HCT116 (cell line): ENCODE results near the gene EIF2A. TPM values are rescaled to one million over a fixed set of nuclear protein-coding genes. Genes with fewer than 3 reads are reported as not detected.

ENCODE experiments used
- ATAC-seq: fragments of 200-7000 bp; cut with Tn5 transposase; 2 replicates; pipeline ENCODE4 v1.9.1; 2020; ENCODE audit warnings: mild to moderate bottlenecking, moderate library complexity
- Bru-seq: library from RNA; stranded (reverse); fragments of 400-500 nt; gene quantifications from one replicate; lab custom pipeline; 2021; lab: Mats Ljungman, UMichigan
- BruChase-seq, 2 experiments: library from RNA; stranded (reverse); fragments of 400-500 nt; gene quantifications; one replicate each; lab custom pipeline; 2021; lab: Mats Ljungman, UMichigan
- BruUV-seq: library from RNA; stranded (reverse); fragments of 400-500 nt; replicated peaks from 2 replicates; lab custom pipeline; 2021; lab: Mats Ljungman, UMichigan
- CTCF ChIA-PET: fragments of 300-600 bp; sonication (Branson Sonifier 250); formaldehyde crosslinking; loops from one replicate; lab custom pipeline; 2021; ENCODE audit warnings: antibody characterized with exemption; lab: Charles Lee
- POLR2A ChIA-PET: fragments of 300-600, 350-600 bp; sonication (Branson Sonifier 250); formaldehyde crosslinking; loops from one replicate; lab custom pipeline; 2021; ENCODE audit warnings: antibody characterized with exemption; lab: Charles Lee
- RAD21 ChIA-PET, 2 experiments: fragments of 300-600 bp; sonication (Branson Sonifier 250); formaldehyde crosslinking; loops; one replicate each; lab custom pipeline; 2023; ENCODE audit warnings: low total read pairs in 2 of 2; ENCODE audit not compliant: uncharacterized antibody in 2 of 2, unreplicated experiment in 2 of 2, low non-redundant PET in 1 of 2; lab: Charles Lee
- DNase-seq: peaks from one replicate; pipeline ENCODE4 v3.0.0-alpha.2; 2010; ENCODE audit warnings: low read depth, low spot score
- H2AFZ ChIP-seq: fragments of 200-600 bp; shearing (Covaris generic), sonication (generic); 2 replicates; pipeline ENCODE4 v1.6.1; 2017; ENCODE audit warnings: low read depth, mixed run types, mixed read lengths, antibody characterized with exemption, low read length; ENCODE audit not compliant: poor library complexity, severe bottlenecking
- H3K27ac ChIP-seq: 2 replicates; pipeline ENCODE4 v1.5.1; 2012; ENCODE audit warnings: low read depth, low read length
- H3K27me3 ChIP-seq: fragments of 200-600 bp; sonication (generic); 2 replicates; pipeline ENCODE4 v1.6.1; 2016; ENCODE audit warnings: mixed run types, low read length, mixed read lengths; ENCODE audit not compliant: insufficient read depth
- H3K36me3 ChIP-seq, 2 experiments: fragments of 200-500 bp in 1 of 2; fragments of 200-600 bp in 1 of 2; sonication (Bioruptor generic) in 1 of 2; sonication (generic) in 1 of 2; 2 replicates each; pipeline versions ENCODE4 v1.5.1 to v1.6.1; 2014 to 2016; ENCODE audit warnings: low read length in 2 of 2, inconsistent platforms in 1 of 2, mixed read lengths in 1 of 2, mixed run types in 1 of 2; ENCODE audit not compliant: insufficient read depth in 2 of 2, control insufficient read depth in 1 of 2
- H3K4me1 ChIP-seq, 2 experiments: fragments of 200-600 bp in 1 of 2; sonication (generic) in 1 of 2; 2 replicates each; pipeline versions ENCODE4 v1.5.1 to v1.6.1; 2012 to 2017; ENCODE audit warnings: low read length in 2 of 2, inconsistent platforms in 1 of 2, mild to moderate bottlenecking in 1 of 2, mixed read lengths in 1 of 2, mixed run types in 1 of 2, moderate library complexity in 1 of 2; ENCODE audit not compliant: insufficient read depth in 2 of 2, control insufficient read depth in 1 of 2
- H3K4me2 ChIP-seq: fragments of 200-600 bp; sonication (generic); 2 replicates; pipeline ENCODE4 v1.6.1; 2017; ENCODE audit warnings: mixed run types, low read length, mixed read lengths
- H3K4me3 ChIP-seq, 2 experiments: fragments of 200-600 bp in 1 of 2; sonication (generic) in 1 of 2; replicated peaks in 1 of 2; 2 replicates each; pipeline ENCODE4 v1.5.1; 2011 to 2016; ENCODE audit warnings: low read length in 2 of 2, control low read depth in 1 of 2, low read depth in 1 of 2, mild to moderate bottlenecking in 1 of 2, mixed read lengths in 1 of 2, mixed run types in 1 of 2
- H3K79me2 ChIP-seq: fragments of 200-600 bp; sonication (generic); 2 replicates; pipeline ENCODE4 v1.6.1; 2017; ENCODE audit warnings: mild to moderate bottlenecking, mixed run types, low read length, moderate library complexity, mixed read lengths; ENCODE audit not compliant: insufficient read depth
- H3K9ac ChIP-seq: fragments of 200-600 bp; sonication (generic); 2 replicates; pipeline ENCODE4 v1.6.1; 2016; ENCODE audit warnings: low read length, mixed read lengths
- H3K9me2 ChIP-seq: fragments of 200-600 bp; sonication (generic), shearing (Covaris generic); 2 replicates; pipeline ENCODE4 v1.6.1; 2017; ENCODE audit warnings: mixed run types, mild to moderate bottlenecking, moderate library complexity; ENCODE audit not compliant: insufficient read depth
- H3K9me3 ChIP-seq, 2 experiments: fragments of 200-500 bp in 1 of 2; fragments of 200-600 bp in 1 of 2; sonication (Bioruptor generic) in 1 of 2; sonication (generic) in 1 of 2; 2 replicates each; pipeline ENCODE4 v1.6.1; 2014 to 2017; ENCODE audit warnings: low read length in 2 of 2, mixed read lengths in 2 of 2, inconsistent platforms in 1 of 2, low read depth in 1 of 2, mild to moderate bottlenecking in 1 of 2, mixed run types in 1 of 2, moderate library complexity in 1 of 2; ENCODE audit not compliant: control insufficient read depth in 1 of 2, insufficient read depth in 1 of 2
- H4K20me1 ChIP-seq: fragments of 200-600 bp; sonication (generic), shearing (Covaris generic); 2 replicates; pipeline ENCODE4 v1.6.1; 2017; ENCODE audit warnings: mixed run types, mild to moderate bottlenecking, moderate library complexity; ENCODE audit not compliant: insufficient read depth
- ATF3 ChIP-seq: IDR thresholded peaks from 2 replicates; pipeline ENCODE4 v1.6.1; 2012
- CBX3 ChIP-seq: IDR thresholded peaks from 2 replicates; pipeline ENCODE4 v1.6.1; 2012; ENCODE audit warnings: low read depth
- CEBPB ChIP-seq: IDR thresholded peaks from 2 replicates; pipeline ENCODE4 v1.6.1; 2012; ENCODE audit warnings: low read depth
- CTCF ChIP-seq, 3 experiments: fragments of 200-600 bp in 1 of 3; sonication (generic) in 1 of 3; IDR thresholded peaks in 2 of 3; conservative IDR thresholded peaks in 1 of 3; 2 replicates each; pipeline ENCODE4 v1.5.1; 2012 to 2017; ENCODE audit warnings: low read depth in 2 of 3, low read length in 2 of 3, antibody characterized with exemption in 1 of 3, borderline replicate concordance in 1 of 3, control low read depth in 1 of 3, mild to moderate bottlenecking in 1 of 3, mixed read lengths in 1 of 3, mixed run types in 1 of 3, moderate library complexity in 1 of 3; ENCODE audit not compliant: insufficient read depth in 1 of 3
- EGR1 ChIP-seq: IDR thresholded peaks from 2 replicates; pipeline ENCODE4 v1.6.1; 2012; ENCODE audit warnings: low read depth
- ELF1 ChIP-seq: IDR thresholded peaks from 2 replicates; pipeline ENCODE4 v1.6.1; 2012; ENCODE audit warnings: low read depth, borderline replicate concordance
- EZH2 ChIP-seq: fragments of 200-600 bp; sonication (generic); IDR thresholded peaks from 2 replicates; pipeline ENCODE4 v1.6.1; 2017; ENCODE audit warnings: antibody characterized with exemption, mixed run types
- EZH2phosphoT487 ChIP-seq: fragments of 200-600 bp; IDR thresholded peaks from 2 replicates; pipeline ENCODE4 v1.6.1; 2018; ENCODE audit warnings: antibody characterized with exemption, borderline replicate concordance
- MAX ChIP-seq: IDR thresholded peaks from 2 replicates; pipeline ENCODE4 v1.6.1; 2012
- RAD21 ChIP-seq: IDR thresholded peaks from 2 replicates; pipeline ENCODE4 v1.6.1; 2012; ENCODE audit warnings: low read depth, mild to moderate bottlenecking
- REST ChIP-seq: IDR thresholded peaks from 2 replicates; pipeline ENCODE4 v1.6.1; 2012; ENCODE audit warnings: low read depth
- SIN3A ChIP-seq: IDR thresholded peaks from 2 replicates; pipeline ENCODE4 v1.6.1; 2012; ENCODE audit warnings: low read depth
- SP1 ChIP-seq: IDR thresholded peaks from 2 replicates; pipeline ENCODE4 v1.6.1; 2012; ENCODE audit warnings: low read depth
- ZBTB33 ChIP-seq: IDR thresholded peaks from 2 replicates; pipeline ENCODE4 v1.6.1; 2011; ENCODE audit warnings: mild to moderate bottlenecking, low read length, moderate library complexity; ENCODE audit not compliant: insufficient replicate concordance; ENCODE audit errors: extremely low read depth
- ZNF274 ChIP-seq: fragments of 200-500 bp; sonication (Bioruptor generic); IDR thresholded peaks from 2 replicates; pipeline ENCODE4 v1.6.1; 2014; ENCODE audit warnings: mild to moderate bottlenecking, low read depth, low read length, inconsistent platforms
- intact Hi-C: fragments of 100-400 bp; cut with micrococcal nuclease; formaldehyde crosslinking; loops from 2 replicates; pipeline ENCODE4 v1.10.0; 2022
- long read RNA-seq: library from polyadenylated mRNA; unstranded; transcript quantifications from one replicate; pipeline ENCODE4 v2.0.0, GENCODE V29; 2021; ENCODE audit not compliant: unreplicated experiment
- polyA plus RNA-seq: library from polyadenylated mRNA; unstranded; fragments of >200 nt; gene quantifications from 2 replicates; pipeline ENCODE4 v1.2.1, GENCODE V29; 2012; ENCODE audit warnings: missing spikeins
- total RNA-seq: library from RNA; stranded (reverse); gene quantifications from one replicate; pipeline ENCODE4 v1.2.1, GENCODE V29; 2021; ENCODE audit not compliant: unreplicated experiment

Gene EIF2A
- total RNA-seq (126 TPM), Bru-seq, nascent RNA (percentile 93 among the genes with signal in this experiment), BruChase-seq, experiment 1, labeled RNA remaining after a 6-hour chase (percentile 94 among the genes with signal in this experiment), BruChase-seq, experiment 2, labeled RNA remaining after a 2-hour chase (percentile 92 among the genes with signal in this experiment)
- 70.0 and 77.7 TPM in 2 replicates for polyA plus RNA-seq
- long read RNA-seq, transcript EIF2A-214 (13 exons, 1,913 nt) = minor isoform, 8 of 228 reads
- long read RNA-seq, transcript EIF2A-203 (14 exons, 2,198 nt) = major isoform, 165 of 228 reads
- long read RNA-seq, partial matches to known transcripts = 35 of 228 reads
- long read RNA-seq, other reads (novel, unspliced or antisense) = 17 of 228 reads

GRCh38 chr3:150546226-150547044 is at the start of gene EIF2A, which contains the start of gene SERP1:
TSS of gene EIF2A (plus strand) at chr3:150546787. CDS start at chr3:150546803, 16 bp downstream.
TSS of gene SERP1 (minus strand) at chr3:150546496. CDS start at chr3:150546135, 361 bp downstream.
- intact Hi-C loops = loop anchor here (5.0 kb wide), 2 partner anchors 56 to 216 kb away; partner anchors contain the start of genes SELENOT and SIAH2
- peaks cover 13 to 25% of the 10 kb centered on the region in 2 experiments; a peak in 2 of 4 replicates for H3K36me3 ChIP-seq
- TF ChIP-seq EZH2phosphoT487 (no peak), ATF3 (no peak), ELF1 (peak; percentile 91), ZNF274 (no peak), EGR1 (peak; percentile 84), CTCF (IDR thresholded peaks at IDR 0.05 in 2 of 3, conservative IDR thresholded peaks at IDR 0.05 in 1 of 3; ENCODE audit: borderline replicate concordance in 1 of 3, insufficient read depth in 1 of 3, low read depth in 2 of 3, low read length in 2 of 3) (no peak), RAD21 (no peak), CBX3 (peak; percentile 60; the same call in 1 of the 2 replicates), SIN3A (peak; percentile 96), MAX (peak; percentile 94), REST (no peak), CEBPB (no peak), ZBTB33 (no peak), EZH2 (no peak), SP1 (peak; percentile 81)

More at GRCh38 chr3:150546226-150547044, at the start of gene EIF2A, which contains the start of gene SERP1:
- Histone ChIP-seq H3K4me2 (peak within 1 kb of the TSS; percentile 81), H3K9me3 (no peaks in the 10 kb centered on the region), H3K9ac (peak within 1 kb of the TSS; percentile 95), H2AFZ (no peak within 1 kb of the TSS), H3K79me2 (peaks cover 92% of the 10 kb centered on the region), H3K9me2 (no peaks in the 10 kb centered on the region), H4K20me1 (no peaks in the 10 kb centered on the region), H3K4me3 (peak within 1 kb of the TSS; percentile 94 to 96), H3K27me3 (no peaks in the 10 kb centered on the region), H3K27ac (peak within 1 kb of the TSS; percentile 90), H3K4me1 (peaks cover 5 to 20% of the 10 kb centered on the region in 2 experiments)
- ChIA-PET RAD21 (no interaction called here), CTCF (no interaction called here), POLR2A (interaction anchor here (1.0 to 1.6 kb wide), 4 partner anchors 9 to 217 kb away, joined by 3 to 4 read pairs (median 4); partner anchors contain the start of gene SELENOT)
- no TSS peak for BruUV-seq
- ATAC-seq (peak; percentile 91), DNase-seq (peak; percentile 98)
